ENCODE data around the gene RBPJ.

- TF ChIP-seq ARNT (IDR thresholded peaks at IDR 0.05) (no peak), SUZ12 (IDR thresholded peaks at IDR 0.05) (no peak), HDGF (IDR thresholded peaks at IDR 0.05; ENCODE audit: borderline replicate concordance) (no peak), LEF1 (IDR thresholded peaks at IDR 0.05; ENCODE audit: borderline replicate concordance) (no peak), TARDBP (IDR thresholded peaks at IDR 0.05) (no peak), FOXA1 (IDR thresholded peaks at IDR 0.05) (no peak), ELF4 (IDR thresholded peaks at IDR 0.05) (no peak), SP1 (IDR thresholded peaks at IDR 0.05) (no peak), CTBP1 (IDR thresholded peaks at IDR 0.05; ENCODE audit: borderline replicate concordance) (no peak)
Observed at GRCh38 chr4:26300314-26301307, 20.2 kb upstream of the RBPJ start.
